K562 (cell line): ENCODE data around the gene DOCK7. TPM values are rescaled to one million over a fixed set of nuclear protein-coding genes. Genes with fewer than 3 reads are reported as not detected.

Source experiments
- ATAC-seq: fragments of 200-7000 bp; cut with Tn5 transposase; 3 replicates; pipeline ENCODE4 v1.9.1; 2020; ENCODE audit warnings: moderate library complexity
- BruUV-seq: library from RNA; stranded (reverse); fragments of 400-500 nt; replicated peaks from 2 replicates; lab custom pipeline; 2021; lab: Mats Ljungman, UMichigan
- CTCF ChIA-PET: fragments of 300-600 bp; formaldehyde crosslinking; extraction: SDS; loops from one replicate; lab custom pipeline; 2021; ENCODE audit warnings: low intra/inter-chr PET ratio; lab: Yijun Ruan, JAX
- POLR2A ChIA-PET: fragments of 300-600, 350-650 bp; sonication (Branson Sonifier 250); formaldehyde crosslinking; extraction: SDS; loops from one replicate; lab custom pipeline; 2021; ENCODE audit warnings: antibody characterized with exemption, inconsistent platforms; lab: Yijun Ruan, JAX
- DNase-seq, 4 experiments: peaks; one replicate each; pipeline versions ENCODE4 v3.0.0 to v3.0.0-alpha.2; 2011 to 2018; ENCODE audit warnings: low spot score in 3 of 4, mixed read lengths in 3 of 4; ENCODE audit errors: extremely low read depth in 1 of 4
- FAIRE-seq: peaks from 2 replicates; lab custom pipeline; 2011; peaks lifted over from hg19 to GRCh38; lab: Jason Lieb, UNC
- H2AFZ ChIP-seq: 2 replicates; pipeline ENCODE4 v1.6.0; 2011; ENCODE audit warnings: low read depth, low read length, control low read depth, inconsistent platforms
- H3K27ac ChIP-seq: fragments of 200-600 bp; 3 replicates; pipeline ENCODE4 v1.8.0; 2011; ENCODE audit warnings: low read depth, mild to moderate bottlenecking, control low read depth, inconsistent platforms, low read length, moderate library complexity, mixed read lengths; ENCODE audit errors: extremely low read depth
- H3K27me3 ChIP-seq, 2 experiments: fragments of 300-600 bp in 1 of 2; 2 replicates in 1 of 2; 3 replicates in 1 of 2; pipeline versions ENCODE4 v1.6.0 to v1.8.0; 2011; ENCODE audit warnings: inconsistent platforms in 2 of 2, low read length in 2 of 2, mild to moderate bottlenecking in 1 of 2, mixed read lengths in 1 of 2, moderate library complexity in 1 of 2; ENCODE audit not compliant: control insufficient read depth in 2 of 2, insufficient read depth in 2 of 2
- H3K36me3 ChIP-seq: fragments of 300-600 bp; 3 replicates; pipeline ENCODE4 v1.8.0; 2011; ENCODE audit warnings: mild to moderate bottlenecking, low read length, inconsistent platforms; ENCODE audit not compliant: control insufficient read depth, insufficient read depth
- H3K4me1 ChIP-seq, 2 experiments: fragments of 200-600 bp in 1 of 2; replicated peaks in 1 of 2; 2 replicates in 1 of 2; 3 replicates in 1 of 2; pipeline versions ENCODE4 v1.5.1 to v1.8.0; 2011; ENCODE audit warnings: inconsistent platforms in 2 of 2, low read length in 2 of 2, mild to moderate bottlenecking in 1 of 2, mixed read lengths in 1 of 2, moderate library complexity in 1 of 2; ENCODE audit not compliant: control insufficient read depth in 2 of 2, insufficient read depth in 2 of 2
- H3K4me2 ChIP-seq: 2 replicates; pipeline ENCODE4 v1.6.1; 2011; ENCODE audit warnings: low read length, control low read depth, inconsistent platforms, mixed read lengths; ENCODE audit not compliant: insufficient read depth
- H3K4me3 ChIP-seq: fragments of 200-600 bp; sonication (generic), shearing (Covaris generic); 2 replicates; pipeline ENCODE4 v1.5.1; 2016; ENCODE audit warnings: control low read depth, inconsistent platforms
- H3K79me2 ChIP-seq: fragments of 200-600 bp; 3 replicates; pipeline ENCODE4 v1.8.0; 2011; ENCODE audit warnings: low read length, inconsistent platforms; ENCODE audit not compliant: control insufficient read depth, insufficient read depth
- H3K9ac ChIP-seq, 2 experiments: 2 replicates each; pipeline versions ENCODE4 v1.6.0 to v1.6.1; 2011; ENCODE audit warnings: low read depth in 2 of 2, low read length in 2 of 2, control low read depth in 1 of 2, inconsistent platforms in 1 of 2, mild to moderate bottlenecking in 1 of 2, mixed read lengths in 1 of 2; ENCODE audit not compliant: insufficient read depth in 1 of 2
- H3K9me1 ChIP-seq: one replicate; pipeline ENCODE4 v1.6.0; 2011; ENCODE audit warnings: inconsistent platforms, mild to moderate bottlenecking, low read length, moderate library complexity; ENCODE audit not compliant: control insufficient read depth, insufficient read depth
- H3K9me3 ChIP-seq: replicated peaks from 2 replicates; pipeline ENCODE4 v1.5.1; 2011; ENCODE audit warnings: low read depth, low read length, inconsistent platforms; ENCODE audit not compliant: control insufficient read depth, insufficient read depth
- H4K20me1 ChIP-seq: replicated peaks from 2 replicates; pipeline ENCODE4 v1.6.1; 2011; ENCODE audit warnings: low read length, inconsistent platforms, mixed read lengths; ENCODE audit not compliant: control insufficient read depth, insufficient read depth
- ARID1B ChIP-seq: fragments of 450-650 bp; IDR thresholded peaks from 2 replicates; pipeline ENCODE4 v1.6.1; 2016; ENCODE audit warnings: antibody characterized with exemption, mild to moderate bottlenecking, inconsistent platforms
- KLF16 ChIP-seq: IDR thresholded peaks from 2 replicates; pipeline ENCODE4 v1.6.1; 2016; ENCODE audit warnings: antibody characterized with exemption
- MEIS2 ChIP-seq: fragments of 450-650 bp; IDR thresholded peaks from 2 replicates; pipeline ENCODE4 v1.6.1; 2014; ENCODE audit warnings: mild to moderate bottlenecking; ENCODE audit not compliant: partially characterized antibody
- PBX2 ChIP-seq, 2 experiments: IDR thresholded peaks in 1 of 2; conservative IDR thresholded peaks in 1 of 2; 2 replicates each; pipeline ENCODE4 v1.6.1; 2016; ENCODE audit warnings: low read depth in 2 of 2, mild to moderate bottlenecking in 1 of 2, missing compliant biosample characterization in 1 of 2, missing genetic modification characterization in 1 of 2, moderate library complexity in 1 of 2
- PHF8 ChIP-seq: fragments of 200-600 bp; sonication (generic); IDR thresholded peaks from 2 replicates; pipeline ENCODE4 v1.6.1; 2012; ENCODE audit warnings: mixed run types, mild to moderate bottlenecking, inconsistent platforms, low read length, moderate library complexity, borderline replicate concordance
- PKNOX1 ChIP-seq: fragments of 450-650 bp; IDR thresholded peaks from 2 replicates; pipeline ENCODE4 v1.6.1; 2016
- TAF1 ChIP-seq: IDR thresholded peaks from 2 replicates; pipeline ENCODE4 v1.6.1; 2011; ENCODE audit warnings: mild to moderate bottlenecking, low read length, moderate library complexity; ENCODE audit not compliant: insufficient read depth, control insufficient read depth, severe bottlenecking; ENCODE audit errors: extremely low read depth
- TCF3 ChIP-seq: sonication (generic); formaldehyde crosslinking; IDR thresholded peaks from 2 replicates; pipeline ENCODE4 v1.4.0; 2020; ENCODE audit warnings: mild to moderate bottlenecking, missing genetic modification reagents
- WGBS: fragments of 100-300 bp; shearing (Covaris generic); methylation state at CpG from one replicate; pipeline ENCODE4 v1.1.6; 2016; ENCODE audit warnings: low coverage, mixed read lengths; ENCODE audit not compliant: insufficient coverage; ENCODE audit errors: missing lambda C conversion rate; 5-methylcytosine and 5-hydroxymethylcytosine counted together
- in situ Hi-C: fragments of 300-500 bp; cut with MboI; formaldehyde crosslinking; loops from 4 replicates; pipeline ENCODE4 v1.15.0; 2018; ENCODE audit warnings: inconsistent platforms, mixed read lengths
- intact Hi-C: fragments of 100-400 bp; cut with micrococcal nuclease; formaldehyde crosslinking; loops from 2 replicates; pipeline ENCODE4 v1.14.2; 2022
- polyA plus RNA-seq, 8 experiments: library from polyadenylated mRNA; depleted of rRNA in 4 of 8; stranded (reverse) in 5 of 8; unstranded in 3 of 8; fragments of >200 nt; fragmentation: Nextera tagmentation in 2 of 8; fragmentation: Illumina TruSeq in 1 of 8; extraction: Ambion mirVana in 2 of 8; extraction: Trizol in 1 of 8; gene quantifications; 2 replicates each; pipeline versions ENCODE4 v1.2.1 to v1.2.3, GENCODE V29; 2011 to 2014; ENCODE audit warnings: inconsistent platforms in 1 of 8, missing spikeins in 1 of 8
- total RNA-seq, 7 experiments: library from RNA; depleted of rRNA in 6 of 7; stranded (reverse); fragments of >200 nt in 6 of 7; fragmentation: Illumina TruSeq in 2 of 7; extraction: Trizol in 2 of 7; gene quantifications; 2 replicates each; pipeline versions ENCODE4 v1.2.1 to v1.2.3, GENCODE V29; 2011 to 2021; ENCODE audit warnings: low replicate concordance in 1 of 7

The DOCK7 gene
- total and polyA plus RNA-seq, 9 of the 15 experiments (the other 6 are each of a cell fraction or from before 2014, with no cell fraction given): 4.9 to 35.1 (median 12.6) TPM

- no peaks in the 10 kb centered on the region for H3K9me3 ChIP-seq
- CTCF ChIA-PET: no interaction called here
- WGBS: 30% methylated on average over 5 of the region's 5 CpGs
- FAIRE-seq (no peak), DNase-seq (no peak)
- no peak overlapping the region for H3K27ac ChIP-seq
- in situ Hi-C loops (no loop called here), intact Hi-C loops (no loop called here)
- no peak overlapping the region for H3K4me2 ChIP-seq
- H3K27me3 ChIP-seq: no peaks in the 10 kb centered on the region
- H4K20me1 ChIP-seq: no peaks in the 10 kb centered on the region
- H3K9me1 ChIP-seq: no peaks in the 10 kb centered on the region
- H3K4me1 ChIP-seq: no peaks in the 10 kb centered on the region
- no peak overlapping the region for H3K9ac ChIP-seq
- H3K36me3 ChIP-seq: no peaks in the 10 kb centered on the region
- BruUV-seq: no TSS peak
- TF ChIP-seq PHF8 (no peak), PKNOX1 (peak; percentile 60), TCF3 (CRISPR knock-in tag) (peak; percentile 32), ARID1B (peak; percentile 45; the same call in 1 of the 2 replicates), KLF16 (no peak), TAF1 (no peak), MEIS2 (peak; percentile 80), PBX2 (CRISPR knock-in tag; IDR thresholded peaks at IDR 0.05; ENCODE audit: low read depth) (no peak), PBX2 (tag; conservative IDR thresholded peaks at IDR 0.05; ENCODE audit: low read depth) (peak; percentile 89)
- TF ChIP-seq, all 486 proteins: peak for 5
- no peak for ATAC-seq
- no peak overlapping the region for H3K4me3 ChIP-seq
- peak overlapping the region; percentile 15; the same call in 1 of the 2 replicates for H2AFZ ChIP-seq
- POLR2A ChIA-PET: no interaction called here
- H3K79me2 ChIP-seq: no peaks in the 10 kb centered on the region
Measured at GRCh38 chr1:62484824-62485468, 203.2 kb downstream of the DOCK7 start.
